Neural progenitor cell (in vitro differentiated cells): Measurements from ENCODE around the gene NDUFB10. TPM values are rescaled to one million over a fixed set of nuclear protein-coding genes. Genes with fewer than 3 reads are reported as not detected.

ENCODE experiments used
- DNase-seq: peaks from one replicate; pipeline ENCODE4 v3.0.0-alpha.2; 2016; ENCODE audit warnings: low spot score
- H2AFZ ChIP-seq: fragments of 200-600 bp; sonication (generic); replicated peaks from 2 replicates; pipeline ENCODE4 v1.6.1; 2016; ENCODE audit warnings: antibody characterized with exemption
- H3F3A ChIP-seq: fragments of 200-600 bp; sonication (generic); 2 replicates; pipeline ENCODE4 v1.6.1; 2016; ENCODE audit warnings: antibody characterized with exemption, low read depth
- H3K27ac ChIP-seq: fragments of 200-600 bp; sonication (generic); 2 replicates; pipeline ENCODE4 v1.5.1; 2016; ENCODE audit warnings: mild to moderate bottlenecking
- H3K27me3 ChIP-seq: fragments of 200-600 bp; sonication (generic); 2 replicates; pipeline ENCODE4 v1.6.1; 2016; ENCODE audit warnings: mild to moderate bottlenecking, moderate library complexity
- H3K36me3 ChIP-seq: fragments of 200-600 bp; sonication (generic); 2 replicates; pipeline ENCODE4 v1.5.1; 2016
- H3K4me1 ChIP-seq: fragments of 200-600 bp; sonication (generic); 2 replicates; pipeline ENCODE4 v1.6.1; 2016; ENCODE audit warnings: mixed run types
- H3K4me2 ChIP-seq: fragments of 200-600 bp; sonication (generic); 2 replicates; pipeline ENCODE4 v1.6.1; 2016
- H3K4me3 ChIP-seq: fragments of 200-600 bp; sonication (generic); 2 replicates; pipeline ENCODE4 v1.5.1; 2016
- H3K79me2 ChIP-seq: fragments of 200-600 bp; sonication (generic); 2 replicates; pipeline ENCODE4 v1.6.1; 2016; ENCODE audit warnings: low read depth
- H3K9ac ChIP-seq: fragments of 200-600 bp; sonication (generic); 2 replicates; pipeline ENCODE4 v1.6.1; 2016
- H3K9me3 ChIP-seq: fragments of 200-600 bp; sonication (generic); 2 replicates; pipeline ENCODE4 v1.5.1; 2016; ENCODE audit warnings: low read depth
- H4K20me1 ChIP-seq: fragments of 200-600 bp; sonication (generic); 2 replicates; pipeline ENCODE4 v1.6.1; 2016; ENCODE audit warnings: low read depth
- H3K27ac Mint-ChIP-seq: 3 replicates; pipeline ENCODE4 v1.8.0; 2021; ENCODE audit warnings: mixed read lengths
- H3K27me3 Mint-ChIP-seq: 2 replicates; pipeline ENCODE4 v1.8.0; 2022; ENCODE audit warnings: low read depth, mild to moderate bottlenecking, inconsistent platforms, moderate library complexity, mixed read lengths; ENCODE audit not compliant: insufficient read depth
- H3K36me3 Mint-ChIP-seq: 3 replicates; pipeline ENCODE4 v1.8.0; 2021; ENCODE audit warnings: mixed read lengths
- H3K4me1 Mint-ChIP-seq: 3 replicates; pipeline ENCODE4 v1.8.0; 2021; ENCODE audit warnings: mixed read lengths
- H3K4me3 Mint-ChIP-seq: 3 replicates; pipeline ENCODE4 v1.8.0; 2021; ENCODE audit warnings: mild to moderate bottlenecking, moderate library complexity, mixed read lengths
- H3K9me3 Mint-ChIP-seq: 3 replicates; pipeline ENCODE4 v1.8.0; 2020; ENCODE audit warnings: mixed read lengths
- CTCF ChIP-seq: fragments of 200-600 bp; sonication (generic); IDR thresholded peaks from 2 replicates; pipeline ENCODE4 v1.5.1; 2017; ENCODE audit warnings: antibody characterized with exemption, mild to moderate bottlenecking
- EZH2 ChIP-seq: fragments of 200-600 bp; sonication (generic); IDR thresholded peaks from 2 replicates; pipeline ENCODE4 v1.6.1; 2017; ENCODE audit warnings: antibody characterized with exemption, mild to moderate bottlenecking, moderate library complexity
- EZH2phosphoT487 ChIP-seq: fragments of 200-600 bp; sonication (generic); IDR thresholded peaks from 2 replicates; pipeline ENCODE4 v1.6.1; 2017; ENCODE audit warnings: antibody characterized with exemption
- total RNA-seq: library from RNA; depleted of rRNA; stranded (reverse); fragments of >200 nt; gene quantifications from 2 replicates; pipeline ENCODE4 v1.2.3, GENCODE V29; 2015; ENCODE audit warnings: low replicate concordance

NDUFB10 gene
- total RNA-seq, 1 donor from 2014 or later: 155 TPM

GRCh38 chr16:1972490-1972877 is 13.1 kb downstream of the NDUFB10 start:
- peak; percentile 50 for DNase-seq
- peaks cover 3% of the 10 kb centered on the region for H3K27me3 Mint-ChIP-seq
- peak overlapping the region; percentile 95 for H3K4me3 Mint-ChIP-seq
- Histone ChIP-seq H3K27ac (no peak overlapping the region), H4K20me1 (peaks cover 17% of the 10 kb centered on the region), H3K4me1 (peaks cover 4% of the 10 kb centered on the region), H2AFZ (no peak overlapping the region), H3K4me2 (peak overlapping the region; percentile 86), H3K4me3 (peak overlapping the region; percentile 91), H3K79me2 (peaks cover 25% of the 10 kb centered on the region), H3F3A (peaks cover 4% of the 10 kb centered on the region), H3K36me3 (no peaks in the 10 kb centered on the region), H3K27me3 (no peaks in the 10 kb centered on the region), H3K9ac (peak overlapping the region; percentile 95), H3K9me3 (no peaks in the 10 kb centered on the region)
- peaks cover 18% of the 10 kb centered on the region for H3K4me1 Mint-ChIP-seq
- H3K27ac Mint-ChIP-seq: no peak overlapping the region
- TF ChIP-seq CTCF (no peak), EZH2 (no peak), EZH2phosphoT487 (no peak)
- H3K9me3 Mint-ChIP-seq: no peaks in the 10 kb centered on the region
- H3K36me3 Mint-ChIP-seq: peaks cover 3% of the 10 kb centered on the region

- Histone ChIP-seq H3K27ac (no peak overlapping the region), H3K79me2 (peaks cover 25% of the 10 kb centered on the region), H4K20me1 (peaks cover 27% of the 10 kb centered on the region), H3K4me3 (no peak overlapping the region), H2AFZ (no peak overlapping the region), H3K9ac (no peak overlapping the region), H3K36me3 (no peaks in the 10 kb centered on the region), H3F3A (peaks cover 4% of the 10 kb centered on the region), H3K4me1 (peaks cover 4% of the 10 kb centered on the region), H3K4me2 (no peak overlapping the region), H3K9me3 (no peaks in the 10 kb centered on the region), H3K27me3 (peaks cover 9% of the 10 kb centered on the region)
- Mint-ChIP-seq H3K4me3 (peak overlapping the region; percentile 95), H3K4me1 (peaks cover 18% of the 10 kb centered on the region), H3K27ac (no peak overlapping the region), H3K27me3 (peaks cover 4% of the 10 kb centered on the region), H3K36me3 (peaks cover 3% of the 10 kb centered on the region), H3K9me3 (no peaks in the 10 kb centered on the region)
- no peak for DNase-seq
- TF ChIP-seq EZH2phosphoT487 (no peak), CTCF (no peak), EZH2 (no peak)
Measured at GRCh38 chr16:1973461-1974156, 14.3 kb downstream of the NDUFB10 start.

- H3K4me3 Mint-ChIP-seq: peak overlapping the region; percentile 41
- H3K4me2 ChIP-seq: no peak overlapping the region
Measured at GRCh38 chr16:1974157-1975070, 15.1 kb downstream of the NDUFB10 start.

More at GRCh38 chr16:1974157-1975070, 15.1 kb downstream of the NDUFB10 start:
- peaks cover 18% of the 10 kb centered on the region for H3K4me1 Mint-ChIP-seq
- H3K9ac ChIP-seq: no peak overlapping the region
- H4K20me1 ChIP-seq: peaks cover 35% of the 10 kb centered on the region
- H2AFZ ChIP-seq: no peak overlapping the region
- peaks cover 11% of the 10 kb centered on the region for H3K4me1 ChIP-seq
- no peaks in the 10 kb centered on the region for H3K9me3 Mint-ChIP-seq
- no peak for DNase-seq
- H3K27me3 ChIP-seq: peaks cover 17% of the 10 kb centered on the region
- H3F3A ChIP-seq: peaks cover 5% of the 10 kb centered on the region
- TF ChIP-seq EZH2phosphoT487: no peak
- TF ChIP-seq EZH2: no peak
- no peak for TF ChIP-seq CTCF
- H3K27me3 Mint-ChIP-seq: peaks cover 4% of the 10 kb centered on the region
- H3K36me3 ChIP-seq: no peaks in the 10 kb centered on the region
- no peaks in the 10 kb centered on the region for H3K9me3 ChIP-seq
- H3K36me3 Mint-ChIP-seq: peaks cover 3% of the 10 kb centered on the region
- H3K4me3 ChIP-seq: no peak overlapping the region
- H3K27ac Mint-ChIP-seq: no peak overlapping the region
- peaks cover 25% of the 10 kb centered on the region for H3K79me2 ChIP-seq
- H3K27ac ChIP-seq: no peak overlapping the region
